T-helper 1 cell treated with Interleukin-12 subunit alpha and Interleukin-12 subunit beta and Interleukin-4 antibody, amounts not matched to agents 30 μg/mL and 1 μg/mL, for 36 hours (primary cell): ENCODE results near the gene MS4A10.
"Not testable (repeated sequence)": the region's sequence is repeated elsewhere in the genome, so short reads cannot be mapped to it uniquely, and the experiment has no call there.

Experiments used
- H3K27ac Mint-ChIP-seq: one replicate; pipeline ENCODE4 v1.8.0; 2021; ENCODE audit warnings: mild to moderate bottlenecking, mixed read lengths
- H3K27me3 Mint-ChIP-seq: one replicate; pipeline ENCODE4 v1.8.0; 2021; ENCODE audit warnings: low read depth, mixed read lengths
- H3K36me3 Mint-ChIP-seq: one replicate; pipeline ENCODE4 v1.8.0; 2021; ENCODE audit warnings: low read depth, mixed read lengths
- H3K4me1 Mint-ChIP-seq: one replicate; pipeline ENCODE4 v1.8.0; 2021; ENCODE audit warnings: low read depth, mixed read lengths
- H3K4me3 Mint-ChIP-seq: one replicate; pipeline ENCODE4 v1.8.0; 2021; ENCODE audit warnings: mild to moderate bottlenecking, moderate library complexity, mixed read lengths
- H3K9me3 Mint-ChIP-seq: one replicate; pipeline ENCODE4 v1.8.0; 2021; ENCODE audit warnings: mixed read lengths

Gene MS4A10

GRCh38 chr11:60759438-60760225 lies 25.5 kb upstream of the MS4A10 start:
- H3K4me3 Mint-ChIP-seq, H3K27ac Mint-ChIP-seq, H3K9me3 Mint-ChIP-seq, H3K36me3 Mint-ChIP-seq, H3K4me1 Mint-ChIP-seq: not testable (repeated sequence)
- H3K27me3 Mint-ChIP-seq = peaks cover 38% of the 10 kb centered on the region

DNA sequence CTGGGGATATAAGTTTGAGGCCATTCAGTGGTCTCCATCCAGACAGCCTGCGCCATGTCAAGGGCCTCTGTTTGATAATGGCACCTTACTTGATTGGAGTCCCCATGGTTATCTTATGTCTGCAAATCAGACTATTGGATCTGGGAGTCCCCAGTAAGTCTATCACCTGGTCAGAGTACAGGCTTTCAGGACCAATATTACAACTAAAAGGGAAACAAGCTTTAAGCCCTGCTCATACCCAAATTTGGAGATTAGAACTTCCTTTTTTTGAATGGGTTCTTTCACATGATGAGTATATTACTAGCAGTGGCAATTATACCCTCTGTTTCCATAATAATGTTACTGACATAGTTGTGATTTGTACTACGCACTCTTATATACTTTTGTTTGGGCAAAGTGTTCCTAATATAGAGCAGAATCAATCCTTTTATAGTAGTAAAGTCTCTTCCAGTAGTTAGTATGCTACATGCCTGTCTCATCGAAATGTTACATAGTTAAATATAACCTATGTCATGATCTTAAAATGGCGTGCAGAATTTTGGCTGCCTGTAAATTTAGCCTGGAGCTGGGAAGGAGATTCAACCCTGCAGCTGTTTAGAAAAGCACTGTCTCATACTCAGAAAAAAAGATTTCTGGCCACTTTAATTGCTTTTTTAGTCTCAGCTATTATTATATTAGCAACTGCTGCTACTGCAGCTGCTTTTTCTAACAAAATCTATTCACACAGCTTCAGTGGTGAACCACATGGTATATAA lies 23.5 kb upstream of the MS4A10 start:
- no peak overlapping the region for H3K27ac Mint-ChIP-seq
- H3K36me3 Mint-ChIP-seq = no peaks in the 10 kb centered on the region
- H3K27me3 Mint-ChIP-seq = peaks cover 38% of the 10 kb centered on the region
- no peaks in the 10 kb centered on the region for H3K4me1 Mint-ChIP-seq
- H3K4me3 Mint-ChIP-seq = no peak overlapping the region
- H3K9me3 Mint-ChIP-seq = no peaks in the 10 kb centered on the region

- no peaks in the 10 kb centered on the region for H3K36me3 Mint-ChIP-seq
- no peak overlapping the region for H3K27ac Mint-ChIP-seq
- peaks cover 39% of the 10 kb centered on the region for H3K27me3 Mint-ChIP-seq
- no peak overlapping the region for H3K4me3 Mint-ChIP-seq
- H3K4me1 Mint-ChIP-seq = no peaks in the 10 kb centered on the region
- no peaks in the 10 kb centered on the region for H3K9me3 Mint-ChIP-seq
Observed at GRCh38 chr11:60762851-60763691, 22.1 kb upstream of the MS4A10 start.

GRCh38 chr11:60763692-60764369 lies 21.3 kb upstream of the MS4A10 start:
- Mint-ChIP-seq H3K4me3 (no peak overlapping the region), H3K36me3 (no peaks in the 10 kb centered on the region), H3K27ac (no peak overlapping the region), H3K9me3 (no peaks in the 10 kb centered on the region), H3K4me1 (no peaks in the 10 kb centered on the region), H3K27me3 (peaks cover 36% of the 10 kb centered on the region)

DNA sequence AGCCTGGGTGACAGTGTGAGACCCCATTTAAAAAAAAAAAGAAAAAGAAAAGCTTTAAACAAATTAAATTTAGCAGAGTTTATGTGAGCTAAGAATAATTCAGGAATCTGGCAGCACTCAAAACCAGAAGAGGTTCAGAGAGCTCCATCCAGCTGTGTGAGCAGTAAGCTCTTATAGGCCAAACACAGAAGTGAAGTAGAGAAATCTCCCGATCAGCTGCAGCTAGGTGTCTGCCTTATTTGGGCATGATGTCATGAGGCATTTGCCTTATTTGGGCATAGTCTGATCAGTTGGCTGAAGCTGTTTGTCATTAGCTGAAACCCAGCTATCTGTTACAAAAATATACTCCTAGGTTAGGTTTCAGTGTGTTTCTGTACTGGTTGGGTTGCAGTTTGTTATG lies 20.3 kb upstream of the MS4A10 start:
- no peaks in the 10 kb centered on the region for H3K4me1 Mint-ChIP-seq
- H3K9me3 Mint-ChIP-seq = no peaks in the 10 kb centered on the region
- H3K36me3 Mint-ChIP-seq = no peaks in the 10 kb centered on the region
- H3K27ac Mint-ChIP-seq = no peak overlapping the region
- peaks cover 25% of the 10 kb centered on the region for H3K27me3 Mint-ChIP-seq
- H3K4me3 Mint-ChIP-seq = no peak overlapping the region

GRCh38 chr11:60765355-60765754 lies 19.8 kb upstream of the MS4A10 start:
- H3K9me3 Mint-ChIP-seq = no peaks in the 10 kb centered on the region
- H3K4me1 Mint-ChIP-seq = no peaks in the 10 kb centered on the region
- peaks cover 20% of the 10 kb centered on the region for H3K27me3 Mint-ChIP-seq
- H3K27ac Mint-ChIP-seq = no peak overlapping the region
- H3K36me3 Mint-ChIP-seq = no peaks in the 10 kb centered on the region
- H3K4me3 Mint-ChIP-seq = no peak overlapping the region

DNA sequence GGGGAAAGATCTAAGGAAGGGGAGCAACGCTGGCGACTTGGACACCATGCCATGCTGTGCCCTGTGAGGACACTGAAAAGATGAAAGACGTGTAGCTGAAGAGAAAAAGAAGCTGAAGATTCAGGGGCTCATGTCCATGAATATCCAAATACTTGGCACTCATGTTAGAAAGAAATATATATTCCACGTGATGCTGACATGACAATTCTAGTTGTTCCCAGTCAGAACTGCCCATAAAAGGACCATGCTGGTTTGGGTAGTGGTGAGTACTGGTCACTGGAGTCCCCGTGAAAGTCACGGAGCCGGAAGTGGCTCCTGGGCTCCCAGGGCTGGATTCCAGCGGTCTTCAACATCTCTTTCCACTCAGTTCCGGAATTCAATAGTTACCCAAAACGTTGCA lies 18.6 kb upstream of the MS4A10 start:
- no peaks in the 10 kb centered on the region for H3K9me3 Mint-ChIP-seq
- H3K27me3 Mint-ChIP-seq = peaks cover 8% of the 10 kb centered on the region
- no peaks in the 10 kb centered on the region for H3K36me3 Mint-ChIP-seq

DNA sequence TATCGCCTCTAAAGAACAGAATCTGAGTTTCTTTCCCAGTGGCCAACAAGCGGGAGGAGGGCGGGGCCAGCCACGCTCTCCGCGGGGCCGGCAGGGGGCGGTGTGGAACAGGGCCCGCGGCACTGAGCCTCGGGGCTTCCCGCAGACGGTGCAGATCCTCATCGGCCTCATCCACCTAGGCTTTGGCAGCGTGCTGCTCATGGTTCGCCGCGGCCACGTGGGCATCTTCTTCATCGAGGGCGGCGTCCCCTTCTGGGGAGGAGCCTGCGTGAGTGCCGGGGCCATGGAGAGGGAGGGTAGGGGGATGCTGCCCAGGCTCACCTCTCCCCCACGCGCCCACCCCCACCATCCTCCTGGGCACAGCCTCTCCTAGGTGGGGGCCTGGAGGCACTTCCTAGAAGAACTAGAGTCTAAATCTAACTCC lies 17.7 kb upstream of the MS4A10 start:
- no peak overlapping the region for H3K27ac Mint-ChIP-seq
- peaks cover 5% of the 10 kb centered on the region for H3K27me3 Mint-ChIP-seq
- no peaks in the 10 kb centered on the region for H3K9me3 Mint-ChIP-seq
- H3K36me3 Mint-ChIP-seq = no peaks in the 10 kb centered on the region
- H3K4me3 Mint-ChIP-seq = no peak overlapping the region
- H3K4me1 Mint-ChIP-seq = no peaks in the 10 kb centered on the region

More for the DNA sequence above, 18.6 kb upstream of the MS4A10 start:
- Mint-ChIP-seq H3K27ac (no peak overlapping the region), H3K4me3 (no peak overlapping the region), H3K4me1 (no peaks in the 10 kb centered on the region)

- H3K36me3 Mint-ChIP-seq = no peaks in the 10 kb centered on the region
- no peaks in the 10 kb centered on the region for H3K9me3 Mint-ChIP-seq
- H3K4me3 Mint-ChIP-seq = no peak overlapping the region
- H3K4me1 Mint-ChIP-seq = no peaks in the 10 kb centered on the region
- no peak overlapping the region for H3K27ac Mint-ChIP-seq
- peaks cover 5% of the 10 kb centered on the region for H3K27me3 Mint-ChIP-seq
Observed at GRCh38 chr11:60768202-60768601, 16.9 kb upstream of the MS4A10 start.

DNA sequence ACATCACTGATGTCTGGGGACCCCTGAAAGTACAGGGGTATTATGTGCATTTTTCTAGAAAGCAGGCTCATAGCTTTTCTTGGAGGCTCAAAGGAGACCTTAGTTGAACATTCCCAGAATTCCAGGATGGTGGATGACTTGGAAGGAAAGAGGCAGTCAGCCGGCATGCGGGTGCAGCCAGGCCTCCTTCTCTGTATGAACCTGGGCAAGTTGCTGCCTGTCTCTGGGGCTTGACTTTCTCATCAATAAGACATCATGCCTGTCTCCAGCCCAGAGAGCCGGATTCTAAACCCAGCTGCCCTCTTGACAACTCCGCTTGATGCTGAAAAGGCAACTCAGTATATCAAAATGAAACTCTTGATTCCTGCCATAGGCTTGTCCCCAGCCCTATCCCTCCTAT lies 15.9 kb upstream of the MS4A10 start:
- Mint-ChIP-seq H3K27ac (no peak overlapping the region), H3K27me3 (peaks cover 5% of the 10 kb centered on the region)

DNA sequence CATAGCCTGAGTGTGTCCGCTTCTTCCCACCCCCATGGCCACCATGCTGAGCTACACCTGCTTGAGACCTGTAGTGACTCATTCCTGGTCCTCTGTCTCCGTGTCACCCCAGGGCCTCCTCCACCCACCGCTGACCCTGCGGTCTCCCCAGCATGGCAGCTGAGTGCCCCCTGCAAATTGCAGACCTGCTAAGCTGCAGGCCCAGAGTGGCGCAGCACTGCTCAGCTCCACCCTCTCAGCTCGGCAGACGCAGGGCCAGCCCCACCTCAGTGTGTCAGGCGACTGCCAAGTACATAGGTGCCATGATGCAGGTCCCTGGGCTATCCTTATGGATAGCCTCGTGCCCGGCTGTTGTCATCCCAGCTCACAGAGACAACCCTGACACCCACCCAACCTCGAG lies 15.3 kb upstream of the MS4A10 start:
- Mint-ChIP-seq H3K4me3 (no peak overlapping the region), H3K4me1 (no peaks in the 10 kb centered on the region), H3K27me3 (peaks cover 5% of the 10 kb centered on the region), H3K27ac (no peak overlapping the region), H3K36me3 (no peaks in the 10 kb centered on the region), H3K9me3 (no peaks in the 10 kb centered on the region)

More for the DNA sequence above, 15.9 kb upstream of the MS4A10 start:
- H3K36me3 Mint-ChIP-seq = no peaks in the 10 kb centered on the region
- H3K9me3 Mint-ChIP-seq = no peaks in the 10 kb centered on the region
- no peaks in the 10 kb centered on the region for H3K4me1 Mint-ChIP-seq
- no peak overlapping the region for H3K4me3 Mint-ChIP-seq

DNA sequence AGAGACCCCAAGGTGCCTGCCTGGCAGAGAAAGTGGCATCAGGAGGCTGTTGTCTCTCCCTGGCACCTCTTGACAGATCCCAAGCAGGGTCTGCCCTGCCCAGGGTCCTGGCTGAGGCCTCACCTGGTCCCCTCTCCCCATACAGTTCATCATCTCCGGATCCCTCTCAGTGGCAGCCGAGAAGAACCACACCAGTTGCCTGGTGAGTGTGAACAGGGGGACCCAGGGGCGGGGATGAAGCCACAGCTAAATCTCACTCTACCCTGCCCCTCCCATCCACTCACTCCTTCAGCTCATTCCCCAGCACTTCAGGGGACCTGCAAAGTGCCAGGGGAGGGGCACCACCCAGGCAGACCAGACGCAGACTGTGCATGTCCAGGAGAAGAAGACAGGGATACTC lies 14.0 kb upstream of the MS4A10 start:
- no peak overlapping the region for H3K27ac Mint-ChIP-seq
- peaks cover 3% of the 10 kb centered on the region for H3K4me1 Mint-ChIP-seq
- H3K4me3 Mint-ChIP-seq = no peak overlapping the region
- H3K9me3 Mint-ChIP-seq = no peaks in the 10 kb centered on the region
- no peaks in the 10 kb centered on the region for H3K36me3 Mint-ChIP-seq
- peaks cover 5% of the 10 kb centered on the region for H3K27me3 Mint-ChIP-seq

DNA sequence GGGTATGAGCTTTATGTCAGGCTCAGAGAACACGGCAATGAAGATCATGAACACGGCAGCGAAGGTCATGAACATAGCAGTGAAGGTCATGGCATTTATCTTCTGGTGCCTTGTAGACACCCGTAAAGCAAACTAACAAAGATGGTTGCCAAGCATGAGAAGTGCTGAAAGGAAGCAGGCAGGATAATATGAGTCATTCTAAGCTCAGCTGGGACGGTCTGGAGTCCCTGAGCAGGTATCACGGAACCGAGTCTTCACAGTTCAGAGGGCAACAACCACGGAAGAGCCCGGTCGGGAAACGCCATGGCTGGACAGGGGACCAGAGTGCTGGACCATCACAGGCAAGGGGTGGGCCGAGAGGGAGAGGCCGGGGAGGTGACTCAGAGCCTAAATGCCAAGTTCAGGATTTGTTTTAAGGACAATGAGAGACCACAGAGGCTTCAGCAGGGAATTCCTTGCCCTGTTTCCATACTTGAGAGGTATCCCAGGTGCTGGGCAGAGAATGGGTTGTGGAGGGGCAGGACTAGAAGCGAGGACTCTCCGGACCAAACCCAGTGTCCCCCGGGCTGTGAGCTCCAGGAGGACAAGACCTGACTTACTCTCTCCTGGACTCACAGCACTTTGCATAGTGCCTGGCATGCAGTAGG lies 13.1 kb upstream of the MS4A10 start:
- H3K27me3 Mint-ChIP-seq = peaks cover 2% of the 10 kb centered on the region
- no peak overlapping the region for H3K27ac Mint-ChIP-seq
- no peak overlapping the region for H3K4me3 Mint-ChIP-seq
- no peaks in the 10 kb centered on the region for H3K9me3 Mint-ChIP-seq
- no peaks in the 10 kb centered on the region for H3K36me3 Mint-ChIP-seq
- H3K4me1 Mint-ChIP-seq = peaks cover 3% of the 10 kb centered on the region

DNA sequence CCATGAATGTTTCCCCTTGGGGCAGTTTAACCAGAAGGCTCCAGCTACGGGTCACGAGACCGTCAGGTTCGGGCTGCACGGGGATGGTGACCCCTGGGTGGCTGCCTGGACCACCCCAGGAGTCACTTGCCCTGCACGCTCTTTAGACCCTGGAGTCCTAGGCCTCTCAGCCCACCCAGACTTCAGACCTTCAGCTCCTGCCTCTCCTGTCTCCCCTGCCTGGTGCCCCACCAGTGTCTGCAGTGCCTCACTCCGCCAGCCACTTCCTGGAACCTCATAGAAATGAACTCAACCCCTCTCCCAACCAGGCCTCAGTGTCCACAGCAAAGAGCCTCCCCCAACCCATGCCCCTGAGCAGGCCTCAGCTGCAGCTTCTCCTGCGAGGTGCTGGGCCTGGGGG lies 12.5 kb upstream of the MS4A10 start:
- Mint-ChIP-seq H3K27me3 (peaks cover 6% of the 10 kb centered on the region), H3K4me3 (no peak overlapping the region), H3K9me3 (no peaks in the 10 kb centered on the region)

More for the DNA sequence above, 12.5 kb upstream of the MS4A10 start:
- Mint-ChIP-seq H3K36me3 (no peaks in the 10 kb centered on the region), H3K27ac (no peak overlapping the region), H3K4me1 (peaks cover 3% of the 10 kb centered on the region)
